ENCODE measurements around the gene AOAH. TPM values are rescaled to one million over a fixed set of nuclear protein-coding genes. Genes with fewer than 3 reads are reported as not detected.

Gene AOAH
- total RNA-seq, 4 donors from 2014 or later: 0.17 to 1.8 (median 1.6) TPM

DNA sequence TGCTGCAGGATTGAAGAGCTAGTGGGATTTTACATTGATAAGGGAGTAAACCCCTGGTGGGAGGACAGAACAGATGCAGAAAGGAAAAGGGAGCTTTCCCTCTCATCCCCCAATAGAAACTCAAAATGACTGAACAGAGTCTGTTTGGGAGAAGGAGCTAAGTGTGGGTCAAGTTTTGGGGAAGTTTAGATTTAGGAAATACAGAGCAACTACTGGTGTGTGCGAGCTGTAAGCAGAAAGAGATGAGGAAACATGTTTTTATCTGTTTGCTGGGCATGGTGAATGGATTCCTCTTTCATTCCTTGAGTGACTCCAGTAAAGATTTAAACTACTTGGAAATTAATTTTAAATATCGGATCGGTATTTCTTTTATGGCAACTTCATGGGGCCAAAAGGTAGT, 132.7 kb downstream of the AOAH start:
- H3K27ac ChIP-seq: no peak overlapping the region
- H3K4me1 ChIP-seq: no peaks in the 10 kb centered on the region
- ATAC-seq: no peak
- TF ChIP-seq CTCF (IDR thresholded peaks at IDR 0.05 in 4 of 5, conservative IDR thresholded peaks at IDR 0.05 in 1 of 5) (no peak), POLR2A (IDR thresholded peaks at IDR 0.05) (no peak)
- no peak overlapping the region for H3K4me3 ChIP-seq
- in situ Hi-C loops (cut with MboI; ENCODE audit: low sequenced_read_pairs in 4 of 4): no loop called here
- intact Hi-C loops (cut with DNase I; ENCODE audit: low total_unique reads): no loop called here
- H3K9me3 ChIP-seq: no peaks in the 10 kb centered on the region
- DNase-seq: no peak
- no peaks in the 10 kb centered on the region for H3K27me3 ChIP-seq
- no peaks in the 10 kb centered on the region for H3K36me3 ChIP-seq

- in situ Hi-C loops (cut with MboI; ENCODE audit: low sequenced_read_pairs in 4 of 4) (no loop called here), intact Hi-C loops (cut with DNase I; ENCODE audit: low total_unique reads) (no loop called here)
- Histone ChIP-seq H3K36me3 (no peaks in the 10 kb centered on the region), H3K27me3 (no peaks in the 10 kb centered on the region), H3K4me1 (no peaks in the 10 kb centered on the region), H3K4me3 (no peak overlapping the region), H3K9me3 (no peaks in the 10 kb centered on the region), H3K27ac (no peak overlapping the region)
- DNase-seq (no peak), ATAC-seq (no peak)
- TF ChIP-seq POLR2A (IDR thresholded peaks at IDR 0.05) (no peak), CTCF (IDR thresholded peaks at IDR 0.05 in 4 of 5, conservative IDR thresholded peaks at IDR 0.05 in 1 of 5) (no peak)
Observed at GRCh38 chr7:36589391-36589790, 134.9 kb downstream of the AOAH start.

GRCh38 chr7:36583318-36583717, 141.0 kb downstream of the AOAH start:
- H3K9me3 ChIP-seq: no peaks in the 10 kb centered on the region
- H3K27ac ChIP-seq: no peak overlapping the region
- ATAC-seq (no peak), DNase-seq (no peak)
- no peaks in the 10 kb centered on the region for H3K36me3 ChIP-seq
- no peaks in the 10 kb centered on the region for H3K27me3 ChIP-seq
- H3K4me3 ChIP-seq: no peak overlapping the region
- H3K4me1 ChIP-seq: no peaks in the 10 kb centered on the region
- intact Hi-C loops (cut with DNase I; ENCODE audit: low total_unique reads): no loop called here
- TF ChIP-seq CTCF (IDR thresholded peaks at IDR 0.05 in 4 of 5, conservative IDR thresholded peaks at IDR 0.05 in 1 of 5) (no peak), POLR2A (IDR thresholded peaks at IDR 0.05) (no peak)
- in situ Hi-C loops (cut with MboI; ENCODE audit: low sequenced_read_pairs in 4 of 4): no loop called here

DNA sequence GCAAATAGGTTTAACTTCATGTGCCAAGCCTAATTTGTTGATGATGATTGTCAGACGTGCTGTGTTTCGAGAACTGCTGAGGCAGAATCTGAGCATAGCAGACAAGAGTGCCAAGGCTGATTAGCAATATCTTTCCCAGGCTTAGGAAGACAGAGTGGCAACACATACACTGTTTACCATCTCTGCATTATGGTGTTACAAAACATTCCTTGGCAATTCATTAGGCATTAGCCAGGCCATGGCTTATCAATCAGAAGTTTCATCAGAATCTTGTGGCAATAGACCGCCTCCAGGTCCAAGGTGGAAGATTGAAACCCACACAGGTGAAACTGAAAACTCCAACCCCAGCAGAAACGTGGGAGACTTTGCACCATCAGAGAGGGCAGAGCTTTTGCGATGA, 148.5 kb downstream of the AOAH start:
- H3K27me3 ChIP-seq: no peaks in the 10 kb centered on the region
- ATAC-seq: no peak
- no peak for TF ChIP-seq CTCF (IDR thresholded peaks at IDR 0.05 in 4 of 5, conservative IDR thresholded peaks at IDR 0.05 in 1 of 5)
- TF ChIP-seq POLR2A (IDR thresholded peaks at IDR 0.05): no peak
- no peak overlapping the region for H3K27ac ChIP-seq
- intact Hi-C loops (cut with DNase I; ENCODE audit: low total_unique reads) (no loop called here), in situ Hi-C loops (cut with MboI; ENCODE audit: low sequenced_read_pairs in 4 of 4) (no loop called here)
- DNase-seq: no peak
- no peaks in the 10 kb centered on the region for H3K4me1 ChIP-seq
- H3K36me3 ChIP-seq: no peaks in the 10 kb centered on the region
- no peak overlapping the region for H3K4me3 ChIP-seq
- no peaks in the 10 kb centered on the region for H3K9me3 ChIP-seq

- no peak for DNase-seq
- no peak overlapping the region for H3K27ac ChIP-seq
- TF ChIP-seq CTCF (IDR thresholded peaks at IDR 0.05 in 4 of 5, conservative IDR thresholded peaks at IDR 0.05 in 1 of 5): no peak
- no peaks in the 10 kb centered on the region for H3K27me3 ChIP-seq
- H3K4me1 ChIP-seq: no peaks in the 10 kb centered on the region
- H3K9me3 ChIP-seq: no peaks in the 10 kb centered on the region
- H3K4me3 ChIP-seq: no peak overlapping the region
- ATAC-seq: no peak
- in situ Hi-C loops (cut with MboI; ENCODE audit: low sequenced_read_pairs in 4 of 4) (no loop called here), intact Hi-C loops (cut with DNase I; ENCODE audit: low total_unique reads) (no loop called here)
- H3K36me3 ChIP-seq: no peaks in the 10 kb centered on the region
Observed at GRCh38 chr7:36573066-36573465, 151.2 kb downstream of the AOAH start.
